GM12864 (cell line): Measurements from ENCODE around the gene OR9Q1.

Experiments used
- DNase-seq: peaks from one replicate; pipeline ENCODE4 v3.0.0-alpha.2; 2011; ENCODE audit warnings: low read depth
- H3K4me3 ChIP-seq: 2 replicates; pipeline ENCODE4 v1.5.1; 2011; ENCODE audit warnings: mild to moderate bottlenecking, low read depth, low read length, control low read depth
- TF ChIP-seq, protein P1 (sequence below): IDR thresholded peaks from 2 replicates; pipeline ENCODE4 v1.5.1; 2011; ENCODE audit warnings: low read depth, mild to moderate bottlenecking, moderate library complexity, low read length, control low read depth, inconsistent platforms; ENCODE audit errors: missing control alignments

The OR9Q1 gene

DNA sequence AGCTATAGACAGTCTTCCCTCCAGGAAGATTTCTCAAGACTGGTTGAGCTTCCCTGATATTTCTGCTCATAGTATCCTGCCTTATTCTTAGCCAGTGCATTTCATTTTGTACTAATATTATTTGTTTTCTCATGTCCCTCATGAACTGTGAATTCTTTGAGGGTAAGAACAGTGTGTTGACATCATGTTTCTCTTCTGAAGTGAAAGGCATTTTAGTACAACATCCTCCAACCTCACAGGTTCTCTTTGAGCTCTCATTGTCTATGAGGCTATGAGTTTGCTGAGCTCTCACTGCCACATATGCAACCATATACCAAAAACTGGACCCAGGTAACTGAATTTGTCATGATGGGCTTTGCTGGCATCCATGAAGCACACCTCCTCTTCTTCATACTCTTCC, 7.0 kb downstream of the OR9Q1 start, which contains the start of gene OR6Q1:
TSS of gene OR6Q1 (plus strand) at position 301 of the 400 bp plus-strand sequence. CDS start at position 301, 0 bp downstream.
- TF ChIP-seq, protein P1, sequence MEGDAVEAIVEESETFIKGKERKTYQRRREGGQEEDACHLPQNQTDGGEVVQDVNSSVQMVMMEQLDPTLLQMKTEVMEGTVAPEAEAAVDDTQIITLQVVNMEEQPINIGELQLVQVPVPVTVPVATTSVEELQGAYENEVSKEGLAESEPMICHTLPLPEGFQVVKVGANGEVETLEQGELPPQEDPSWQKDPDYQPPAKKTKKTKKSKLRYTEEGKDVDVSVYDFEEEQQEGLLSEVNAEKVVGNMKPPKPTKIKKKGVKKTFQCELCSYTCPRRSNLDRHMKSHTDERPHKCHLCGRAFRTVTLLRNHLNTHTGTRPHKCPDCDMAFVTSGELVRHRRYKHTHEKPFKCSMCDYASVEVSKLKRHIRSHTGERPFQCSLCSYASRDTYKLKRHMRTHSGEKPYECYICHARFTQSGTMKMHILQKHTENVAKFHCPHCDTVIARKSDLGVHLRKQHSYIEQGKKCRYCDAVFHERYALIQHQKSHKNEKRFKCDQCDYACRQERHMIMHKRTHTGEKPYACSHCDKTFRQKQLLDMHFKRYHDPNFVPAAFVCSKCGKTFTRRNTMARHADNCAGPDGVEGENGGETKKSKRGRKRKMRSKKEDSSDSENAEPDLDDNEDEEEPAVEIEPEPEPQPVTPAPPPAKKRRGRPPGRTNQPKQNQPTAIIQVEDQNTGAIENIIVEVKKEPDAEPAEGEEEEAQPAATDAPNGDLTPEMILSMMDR: no peak
- H3K4me3 ChIP-seq: no peak within 1 kb of the TSS
- DNase-seq: no peak

DNA sequence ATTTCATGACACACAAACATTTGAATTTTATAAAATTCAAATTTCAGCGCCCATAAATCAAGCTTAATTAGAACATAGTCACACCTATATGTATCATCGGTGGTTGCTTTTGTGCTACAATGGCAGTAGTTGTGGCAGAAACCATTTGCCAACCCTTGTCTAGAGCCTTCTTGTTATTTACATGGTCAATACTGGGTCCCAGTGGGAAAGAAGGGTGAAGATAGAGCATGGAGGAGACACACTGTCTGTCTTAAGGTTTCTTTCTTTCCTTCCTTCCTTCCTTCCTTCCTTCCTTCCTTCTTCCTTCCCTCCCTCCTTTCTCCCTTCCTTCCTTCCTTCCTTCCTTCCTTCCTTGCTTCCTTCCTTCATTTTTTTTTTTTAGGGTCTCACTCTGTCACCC, 10.8 kb downstream of the OR9Q1 start:
- no peak for DNase-seq
- TF ChIP-seq, protein P1: no peak
- H3K4me3 ChIP-seq: no peak overlapping the region

DNA sequence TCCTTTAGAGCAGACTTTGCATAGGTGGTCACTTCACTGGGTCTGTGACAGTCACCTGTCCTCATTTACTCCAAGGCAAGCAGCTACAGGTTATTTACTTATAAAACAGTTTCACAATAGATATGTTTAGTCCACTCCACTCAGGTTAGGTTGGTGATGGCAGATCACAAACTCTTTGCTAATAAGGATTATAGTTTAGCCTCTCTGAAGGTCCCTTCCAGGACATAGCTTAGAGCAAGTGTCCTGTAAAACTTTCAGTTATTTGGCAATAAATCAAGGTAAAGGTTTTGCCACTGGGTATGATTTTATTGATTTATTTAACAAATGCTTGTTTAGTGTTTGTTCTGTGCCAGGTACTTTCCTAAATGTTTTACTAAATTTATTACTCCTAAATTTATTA, 15.9 kb downstream of the OR9Q1 start:
- DNase-seq: no peak
- H3K4me3 ChIP-seq: no peak overlapping the region
- TF ChIP-seq, protein P1: no peak

DNA sequence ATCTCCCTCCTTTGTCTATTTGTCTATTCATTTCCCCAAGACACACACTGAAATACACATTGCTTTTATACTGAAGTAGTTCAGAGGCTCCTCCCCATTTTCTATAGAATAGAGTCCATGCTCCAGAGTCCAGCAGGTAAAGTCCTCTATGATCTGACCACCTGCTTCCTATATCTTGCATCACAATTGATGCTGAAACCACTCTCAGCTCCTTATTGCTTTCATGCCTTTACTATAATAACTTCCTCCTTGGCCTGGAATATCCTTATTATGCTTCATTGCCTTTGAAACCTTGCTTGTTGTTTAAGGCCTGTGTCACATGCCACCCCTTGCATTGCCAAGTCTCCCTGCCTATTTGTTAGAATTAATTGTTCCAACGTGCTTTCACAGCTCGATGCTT, 19.7 kb downstream of the OR9Q1 start:
- H3K4me3 ChIP-seq: no peak overlapping the region
- TF ChIP-seq, protein P1: no peak
- no peak for DNase-seq

GRCh38 chr11:58046231-58046630, 22.6 kb downstream of the OR9Q1 start:
- no peak for DNase-seq
- TF ChIP-seq, protein P1: no peak
- H3K4me3 ChIP-seq: no peak overlapping the region

GRCh38 chr11:58047818-58048217, 24.1 kb downstream of the OR9Q1 start:
- TF ChIP-seq, protein P1: no peak
- no peak for DNase-seq

GRCh38 chr11:58055806-58056401, 32.2 kb downstream of the OR9Q1 start:
- no peak overlapping the region for H3K4me3 ChIP-seq
- TF ChIP-seq, protein P1: no peak
- DNase-seq: no peak

More at GRCh38 chr11:58047818-58048217, 24.1 kb downstream of the OR9Q1 start:
- no peak overlapping the region for H3K4me3 ChIP-seq
